ENCODE data around the gene CYB5B. TPM values are rescaled to one million over a fixed set of nuclear protein-coding genes. Genes with fewer than 3 reads are reported as not detected.

Gene CYB5B
- polyA plus RNA-seq, 1 of the 3 experiments (the other 2 are of a cell fraction), result 64.4 TPM

DNA sequence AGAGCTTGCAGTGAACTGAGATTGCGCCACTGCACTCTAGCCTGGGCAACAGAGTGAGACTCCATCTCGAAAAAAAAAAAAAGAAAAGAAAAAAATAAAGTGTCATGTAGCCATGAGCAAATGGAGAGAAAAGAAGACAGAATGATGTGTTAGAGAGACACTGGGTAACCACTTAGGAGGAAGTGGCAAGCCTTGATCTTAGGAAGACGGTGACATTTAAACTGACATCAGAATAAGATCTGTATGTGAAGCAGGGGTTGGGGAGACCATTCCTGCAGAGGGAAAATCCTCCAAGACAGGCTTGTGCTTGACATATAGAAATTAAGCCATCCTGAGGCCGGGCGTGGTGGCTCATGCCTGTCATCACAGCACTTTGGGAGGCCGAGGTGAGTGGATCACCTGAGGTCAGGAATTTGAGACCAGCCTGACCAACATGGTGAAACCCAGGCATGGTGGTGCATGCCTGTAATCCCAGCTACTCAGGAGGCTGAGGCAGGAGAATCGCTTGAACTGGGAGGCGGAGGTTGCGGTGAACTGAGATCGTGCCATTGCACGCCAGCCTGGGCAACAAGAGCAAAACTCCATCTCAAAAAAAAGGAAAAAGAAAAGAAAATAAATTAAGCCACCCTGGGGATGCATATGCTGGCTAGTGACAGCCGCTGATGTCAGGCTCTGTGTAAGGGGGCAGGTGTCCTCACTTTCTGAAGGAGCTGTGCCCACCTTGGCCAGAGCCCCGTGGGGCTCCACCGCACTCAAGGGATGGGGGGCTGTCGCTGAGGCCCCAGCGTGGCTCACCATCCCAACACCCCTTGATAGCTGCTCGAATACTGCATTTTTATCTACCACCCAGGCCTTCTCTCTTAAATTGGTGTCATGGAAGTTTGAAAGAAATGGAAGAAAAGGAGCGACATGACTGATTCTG is 13.1 kb upstream of the CYB5B start:
- Histone ChIP-seq H3F3A (replicated peaks; ENCODE audit: insufficient read depth) (peaks cover 18% of the 10 kb centered on the region), H3K4me3 (ENCODE audit: low read depth in 2 of 2, low read length in 1 of 2) (no peak overlapping the region), H3K27ac (ENCODE audit: low read depth in 2 of 2, low read length in 1 of 2) (peak overlapping the region in 1 of 2 experiments; percentile 86; a peak in 3 of 4 replicates), H3K79me2 (ENCODE audit: insufficient read depth) (no peaks in the 10 kb centered on the region), H3K9me3 (no peaks in the 10 kb centered on the region), H4K20me1 (ENCODE audit: insufficient read depth) (no peaks in the 10 kb centered on the region), H2AFZ (ENCODE audit: low read depth) (no peak overlapping the region), H3K27me3 (ENCODE audit: insufficient read depth) (no peaks in the 10 kb centered on the region), H3K4me2 (peak overlapping the region; percentile 36; the same call in 1 of the 2 replicates), H3K4me1 (ENCODE audit: control insufficient read depth in 1 of 2, insufficient read depth in 2 of 2, low read depth in 1 of 2, low read length in 1 of 2) (no peaks in the 10 kb centered on the region), H3K9ac (no peak overlapping the region), H3K36me3 (replicated peaks in 1 of 2; ENCODE audit: control insufficient read depth in 1 of 2, insufficient read depth in 2 of 2, low read length in 1 of 2) (no peaks in the 10 kb centered on the region), H3K9me2 (no peaks in the 10 kb centered on the region)
- ChIA-PET POLR2A (no interaction called here), CTCF (interaction anchor here (1.3 kb wide), 2 partner anchors 8 to 15 kb away, joined by 3 to 5 read pairs; no protein-coding TSS in a partner anchor)
- 85% methylated on average over 18 of the region's 18 CpGs for WGBS (ENCODE audit: low lambda C conversion rate)
- TF ChIP-seq NRF1 (IDR thresholded peaks at IDR 0.05; ENCODE audit: low read depth, low read length), result no peak
- no peak for TF ChIP-seq EP300 (IDR thresholded peaks at IDR 0.05; ENCODE audit: borderline replicate concordance in 1 of 2, low read depth in 1 of 2, low read length in 1 of 2)
- no peak for TF ChIP-seq RAD21 (IDR thresholded peaks at IDR 0.05; ENCODE audit: low read length)
- TF ChIP-seq FOXM1 (IDR thresholded peaks at IDR 0.05; ENCODE audit: low read depth), result no peak
- TF ChIP-seq, protein P1, sequence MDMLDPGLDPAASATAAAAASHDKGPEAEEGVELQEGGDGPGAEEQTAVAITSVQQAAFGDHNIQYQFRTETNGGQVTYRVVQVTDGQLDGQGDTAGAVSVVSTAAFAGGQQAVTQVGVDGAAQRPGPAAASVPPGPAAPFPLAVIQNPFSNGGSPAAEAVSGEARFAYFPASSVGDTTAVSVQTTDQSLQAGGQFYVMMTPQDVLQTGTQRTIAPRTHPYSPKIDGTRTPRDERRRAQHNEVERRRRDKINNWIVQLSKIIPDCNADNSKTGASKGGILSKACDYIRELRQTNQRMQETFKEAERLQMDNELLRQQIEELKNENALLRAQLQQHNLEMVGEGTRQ (IDR thresholded peaks at IDR 0.05; ENCODE audit: borderline replicate concordance, low read depth, low read length), result no peak
- TF ChIP-seq RFX5 (IDR thresholded peaks at IDR 0.05; ENCODE audit: low read length), result no peak
- no peak for TF ChIP-seq CTCF (IDR thresholded peaks at IDR 0.05)
- no peak for TF ChIP-seq MEF2A (IDR thresholded peaks at IDR 0.05; ENCODE audit: borderline replicate concordance, low read depth)
- no peak for TF ChIP-seq ZBTB33 (IDR thresholded peaks at IDR 0.05; ENCODE audit: borderline replicate concordance, low read depth)
- TF ChIP-seq ELF1 (IDR thresholded peaks at IDR 0.05), result no peak
- TF ChIP-seq TCF12 (IDR thresholded peaks at IDR 0.05), result no peak
- no peak for TF ChIP-seq SMC3 (IDR thresholded peaks at IDR 0.05; ENCODE audit: low read depth, low read length)
- TF ChIP-seq NFIC (IDR thresholded peaks at IDR 0.05; ENCODE audit: borderline replicate concordance), result no peak
- no peak for TF ChIP-seq GATA2 (CRISPR knock-in tag; IDR thresholded peaks at IDR 0.05)
- TF ChIP-seq GABPA (IDR thresholded peaks at IDR 0.05; ENCODE audit: low read depth), result no peak
- TF ChIP-seq TAF1 (IDR thresholded peaks at IDR 0.05; ENCODE audit: borderline replicate concordance, low read depth, low read length), result no peak
- no peak for TF ChIP-seq MXI1 (IDR thresholded peaks at IDR 0.05; ENCODE audit: low read depth, low read length)
- DNase-seq, result no peak

Measured in SK-N-SH (cell line).